22Rv1 (cell line): ENCODE results near the gene ECE1.

Source experiments
- CTCF ChIP-seq: fragments of 450-650 bp; IDR thresholded peaks from 2 replicates; pipeline ENCODE4 v1.5.1; 2017; ENCODE audit warnings: mild to moderate bottlenecking
- ZFX ChIP-seq: fragments of 450-650 bp; IDR thresholded peaks from 2 replicates; pipeline ENCODE4 v1.6.1; 2017; ENCODE audit warnings: antibody characterized with exemption, borderline replicate concordance

DNA sequence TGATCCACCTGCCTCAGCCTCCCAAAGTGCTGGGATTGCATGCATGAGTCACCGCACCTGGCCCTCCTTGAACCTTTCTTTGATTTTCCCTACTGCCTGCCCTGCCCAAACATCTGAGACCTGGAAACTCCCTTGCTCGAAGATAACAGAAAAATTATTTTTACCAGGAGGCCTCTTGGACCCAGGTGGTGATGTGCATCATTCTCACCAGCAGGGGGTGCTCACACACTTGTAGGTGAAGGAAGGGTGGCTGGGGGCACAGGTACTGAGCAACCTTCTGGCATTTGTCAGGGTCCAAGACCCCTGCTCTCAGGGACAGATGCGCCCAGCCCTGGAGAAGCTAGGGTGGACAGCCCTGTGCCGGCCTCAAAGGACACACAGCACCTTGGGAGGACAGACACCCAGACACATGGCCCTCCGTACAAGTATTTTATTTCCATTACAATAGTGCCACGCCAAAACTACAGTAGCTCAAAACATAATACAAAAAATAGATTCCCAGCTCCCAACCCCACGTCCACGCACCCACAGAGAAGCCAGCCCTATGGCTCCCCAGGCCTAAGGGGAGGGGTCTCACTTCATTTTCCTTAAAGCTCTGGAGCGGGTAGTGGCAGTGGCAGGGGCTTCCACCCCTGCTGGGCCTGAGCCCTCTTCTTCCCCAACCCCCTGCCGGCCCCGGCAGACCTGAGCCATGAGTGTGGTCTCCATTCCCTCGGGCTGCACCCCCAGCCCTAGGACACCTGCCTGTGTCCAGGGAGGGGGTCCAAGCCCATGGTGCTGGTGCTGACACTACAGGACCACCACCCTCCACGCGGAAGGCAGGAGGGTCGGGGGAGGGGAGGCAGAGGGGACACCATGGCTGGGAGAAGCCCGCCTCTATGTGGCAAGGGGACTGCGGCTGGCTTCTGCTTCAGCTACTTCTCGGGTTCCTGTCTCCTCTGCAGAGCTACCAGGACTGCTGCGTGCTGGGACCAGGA lies 73.1 kb downstream of the ECE1 start:
- TF ChIP-seq CTCF (peak; percentile 92), ZFX (no peak)
